GM21367 (cell line): ENCODE data around the gene COCH.

Source experiments
- ATAC-seq: cut with Tn5 transposase; IDR thresholded peaks from one replicate; pipeline ENCODE4 v1.9.1; 2021; ENCODE audit not compliant: unreplicated experiment

Gene COCH

DNA sequence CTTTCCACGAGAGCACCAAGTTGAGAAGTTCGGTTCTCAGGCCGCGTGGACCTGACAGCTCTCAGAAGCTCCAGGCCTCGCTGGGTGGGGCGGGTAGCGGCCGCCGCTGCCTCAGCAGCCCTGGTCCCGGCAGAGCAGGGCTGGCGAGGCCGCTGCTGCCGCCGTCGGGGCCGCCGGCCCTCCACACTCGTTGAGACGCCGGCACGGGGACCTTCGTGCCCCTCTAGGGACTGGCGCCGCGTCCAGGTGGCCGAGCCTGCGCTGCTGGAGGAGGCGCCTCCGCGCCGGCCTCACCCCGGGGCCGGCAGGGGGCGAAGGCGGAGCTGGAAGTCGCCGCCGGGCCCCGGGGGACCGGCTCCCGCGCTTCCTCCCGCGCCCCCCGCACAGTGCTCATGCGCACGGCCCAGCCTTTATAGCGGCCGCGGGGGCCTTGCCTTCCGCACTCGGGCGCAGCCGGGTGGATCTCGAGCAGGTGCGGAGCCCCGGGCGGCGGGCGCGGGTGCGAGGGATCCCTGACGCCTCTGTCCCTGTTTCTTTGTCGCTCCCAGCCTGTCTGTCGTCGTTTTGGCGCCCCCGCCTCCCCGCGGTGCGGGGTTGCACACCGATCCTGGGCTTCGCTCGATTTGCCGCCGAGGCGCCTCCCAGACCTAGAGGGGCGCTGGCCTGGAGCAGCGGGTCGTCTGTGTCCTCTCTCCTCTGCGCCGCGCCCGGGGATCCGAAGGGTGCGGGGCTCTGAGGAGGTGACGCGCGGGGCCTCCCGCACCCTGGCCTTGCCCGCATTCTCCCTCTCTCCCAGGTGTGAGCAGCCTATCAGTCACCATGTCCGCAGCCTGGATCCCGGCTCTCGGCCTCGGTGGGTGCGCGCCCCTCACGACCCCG lies at the start of gene COCH:
Gene COCH, plus strand, starts transcription at position 440 of the 879 bp plus-strand sequence. Its CDS starts 380 bp downstream, at position 820.
- peak; percentile 73 for ATAC-seq

GRCh38 chr14:30826070-30826469 lies 48.3 kb upstream of the COCH start:
- ATAC-seq = no peak

DNA sequence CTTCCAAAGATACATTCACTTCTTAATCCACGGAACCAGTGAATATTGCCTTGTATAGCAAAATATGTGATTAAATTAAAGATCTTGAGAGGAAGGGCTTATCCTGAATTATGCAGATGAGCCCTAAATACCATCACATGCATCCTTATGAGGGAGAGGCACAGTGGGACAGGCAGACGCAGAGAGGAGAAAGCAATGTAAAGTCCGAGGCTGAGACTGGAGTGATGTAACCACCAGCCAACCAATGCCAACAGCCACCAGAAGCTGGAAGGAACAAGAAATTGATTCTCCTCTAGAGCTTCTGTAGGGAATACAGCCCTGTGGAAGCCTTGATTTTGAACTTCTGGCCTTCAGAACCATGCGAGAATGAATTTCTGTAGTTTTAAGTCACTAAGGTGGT lies 44.5 kb upstream of the COCH start:
- no peak for ATAC-seq

DNA sequence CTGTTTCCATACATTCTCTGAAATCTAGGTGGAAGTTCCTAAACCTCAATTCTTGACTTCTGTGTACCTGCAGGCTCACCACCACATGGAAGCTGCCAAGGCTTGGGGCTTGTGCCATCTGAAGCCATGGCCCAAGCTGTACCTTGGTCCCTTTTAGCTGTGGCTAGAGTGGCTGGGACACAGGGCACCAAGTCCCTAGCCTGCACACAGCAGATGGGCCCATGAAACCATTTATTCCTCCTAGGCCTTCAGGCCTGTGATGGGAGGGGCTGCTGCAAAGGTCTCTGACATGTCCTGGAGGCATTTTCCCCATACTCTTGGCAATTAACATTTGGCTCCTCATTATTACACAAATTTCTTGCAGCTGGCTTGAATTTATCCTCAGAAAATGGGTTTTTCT lies 40.0 kb upstream of the COCH start:
- no peak for ATAC-seq

DNA sequence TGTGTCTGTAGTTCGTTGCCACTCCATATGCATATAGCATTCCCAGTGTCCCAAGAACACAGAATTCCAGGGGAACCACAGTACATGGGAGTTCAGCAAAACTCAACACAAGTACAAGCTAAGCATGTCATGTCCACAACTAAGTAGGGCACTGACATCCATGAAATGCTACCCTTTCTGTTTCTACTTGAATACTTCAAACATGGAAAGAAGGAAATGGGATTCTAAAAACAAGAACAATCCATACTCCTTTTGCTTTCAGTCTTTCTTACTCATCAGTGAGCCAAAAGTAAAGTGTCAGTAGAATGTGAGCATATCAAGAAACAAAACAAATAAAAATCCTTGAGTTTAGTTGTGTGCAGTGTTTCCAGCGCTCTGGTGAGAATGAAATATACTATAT lies 36.0 kb upstream of the COCH start:
- no peak for ATAC-seq

DNA sequence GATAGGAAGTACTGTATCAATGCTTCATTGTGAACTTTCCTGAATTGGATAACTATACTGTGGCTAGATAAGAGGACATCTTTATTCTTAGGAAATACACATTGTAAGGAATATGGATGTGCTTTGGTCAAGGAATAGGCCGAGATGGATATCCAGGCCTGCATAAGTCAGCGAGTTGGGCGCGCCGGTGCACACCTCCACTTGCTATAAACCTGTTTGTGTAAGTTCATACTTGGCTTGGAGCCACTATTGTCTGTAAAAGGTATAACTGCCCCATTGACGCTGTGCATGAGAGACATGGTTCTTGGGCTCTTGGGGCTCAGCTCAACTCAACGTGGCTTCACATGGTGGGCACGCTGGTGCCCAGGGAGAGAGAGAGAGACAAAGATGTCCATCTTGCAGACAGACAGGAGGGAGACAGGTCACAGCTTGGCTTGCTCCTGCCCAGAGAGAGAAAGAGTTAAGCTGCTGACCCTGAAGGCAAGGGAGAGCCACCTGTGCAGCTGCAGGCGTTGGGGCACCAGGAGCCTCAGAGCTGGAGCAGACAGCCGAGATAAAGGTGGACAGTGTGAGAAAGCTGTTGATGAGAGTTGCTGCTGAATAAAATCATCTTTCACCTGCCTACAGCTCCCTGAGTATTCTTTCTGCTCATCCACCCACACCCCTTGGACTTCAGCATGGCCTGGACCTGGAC lies 34.1 kb upstream of the COCH start:
- ATAC-seq = no peak

DNA sequence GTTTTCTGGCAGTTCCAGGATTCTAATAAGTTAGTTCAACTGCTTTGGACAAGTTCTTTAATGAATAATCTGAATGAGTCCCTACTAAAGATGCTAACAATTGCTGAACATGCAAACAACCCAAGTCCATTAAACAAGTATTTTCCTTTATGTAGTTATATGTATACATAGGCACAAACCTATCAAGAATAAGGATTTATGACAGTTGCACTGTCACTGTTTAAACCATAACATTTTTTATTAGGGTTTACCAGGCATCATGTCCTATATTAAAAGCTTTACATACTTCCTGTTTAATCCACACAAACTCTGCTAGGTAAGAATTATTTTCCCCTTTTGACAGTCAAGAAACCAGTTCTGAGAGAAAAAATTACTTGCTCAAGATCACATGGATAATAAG lies 31.9 kb upstream of the COCH start:
- ATAC-seq = no peak

DNA sequence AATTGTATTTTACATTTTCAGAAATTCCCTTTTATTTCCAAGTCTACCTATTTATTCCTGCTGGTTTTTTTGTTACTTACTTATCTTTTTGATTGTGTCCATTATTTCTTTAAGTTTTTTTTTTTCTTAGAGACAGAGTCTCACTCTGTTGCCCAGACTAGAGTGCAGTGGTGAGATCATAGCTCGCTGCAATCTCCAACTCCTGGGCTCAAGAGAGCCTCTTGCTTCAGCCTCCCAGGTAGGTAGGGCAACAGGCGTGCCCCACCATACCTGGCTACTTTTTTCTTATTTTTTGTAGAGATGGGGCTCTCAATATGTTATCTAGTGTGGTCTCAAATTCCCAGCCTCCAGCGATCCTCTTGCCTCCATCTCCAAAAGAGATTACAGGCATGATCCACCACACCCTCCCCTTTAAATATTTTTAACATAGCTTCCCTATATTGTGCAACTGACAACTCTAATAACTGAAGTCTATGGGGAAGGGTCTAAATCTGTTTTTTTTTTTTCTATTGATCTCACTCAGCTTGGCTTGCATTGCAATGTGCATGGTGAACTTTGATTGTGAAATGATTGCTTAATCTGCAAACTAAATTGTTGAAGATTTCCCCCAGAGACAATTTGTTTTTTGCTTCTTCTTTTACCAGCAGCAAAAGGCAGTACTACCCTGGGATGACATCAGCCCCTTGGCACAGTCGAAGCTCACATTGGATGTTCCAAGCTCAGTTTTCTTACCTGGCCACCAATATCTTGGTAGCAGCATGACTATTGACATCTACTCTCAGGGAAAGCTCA lies 25.7 kb upstream of the COCH start:
- peak; percentile 23 for ATAC-seq

DNA sequence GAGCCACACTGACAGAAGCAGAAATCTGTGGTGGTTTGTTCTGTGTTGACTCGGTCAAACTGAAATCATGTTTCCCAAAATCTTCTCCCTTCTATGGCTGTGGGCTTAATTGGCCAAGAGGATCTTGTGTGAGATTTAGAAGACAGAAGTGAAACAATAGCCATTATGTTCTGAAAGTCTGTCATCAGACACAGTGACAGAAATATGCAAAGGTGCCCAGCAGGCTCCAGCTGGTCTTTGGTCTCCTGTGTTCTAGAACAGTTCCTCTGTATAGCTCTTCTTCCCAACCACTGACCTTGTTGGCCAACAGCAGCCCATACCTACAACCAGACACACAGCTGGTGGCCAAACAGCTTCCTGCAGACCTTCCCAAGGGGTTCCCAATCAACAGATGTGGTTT lies 25.0 kb upstream of the COCH start:
- peak; percentile 96 for ATAC-seq

- ATAC-seq = no peak
Observed at GRCh38 chr14:30849983-30850382, 24.4 kb upstream of the COCH start.

DNA sequence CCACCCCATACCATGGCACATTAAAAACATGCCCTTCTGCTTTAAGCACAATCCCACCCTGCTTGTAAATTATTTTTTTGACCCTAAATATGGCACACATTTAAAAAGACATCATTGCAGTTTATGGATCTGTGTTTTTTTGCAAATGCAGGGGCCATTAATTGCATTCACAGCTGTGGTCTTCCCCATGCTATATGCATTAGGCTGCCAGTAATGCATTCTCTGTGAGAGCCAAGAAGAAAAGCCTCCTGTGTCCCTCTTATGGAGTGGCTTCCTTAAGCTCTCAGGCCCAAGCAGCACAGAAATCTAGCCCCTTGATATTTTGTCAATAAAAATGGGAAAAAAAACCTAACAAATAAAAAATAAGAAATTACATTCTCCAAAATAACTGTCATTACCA lies 20.4 kb upstream of the COCH start:
- ATAC-seq = no peak

- peak; percentile 40 for ATAC-seq
Observed at GRCh38 chr14:30854492-30854891, 19.9 kb upstream of the COCH start.

- peak; percentile 68 for ATAC-seq
Observed at GRCh38 chr14:30855345-30856037, 18.9 kb upstream of the COCH start.

GRCh38 chr14:30861200-30861599 lies 13.2 kb upstream of the COCH start:
- ATAC-seq = no peak

DNA sequence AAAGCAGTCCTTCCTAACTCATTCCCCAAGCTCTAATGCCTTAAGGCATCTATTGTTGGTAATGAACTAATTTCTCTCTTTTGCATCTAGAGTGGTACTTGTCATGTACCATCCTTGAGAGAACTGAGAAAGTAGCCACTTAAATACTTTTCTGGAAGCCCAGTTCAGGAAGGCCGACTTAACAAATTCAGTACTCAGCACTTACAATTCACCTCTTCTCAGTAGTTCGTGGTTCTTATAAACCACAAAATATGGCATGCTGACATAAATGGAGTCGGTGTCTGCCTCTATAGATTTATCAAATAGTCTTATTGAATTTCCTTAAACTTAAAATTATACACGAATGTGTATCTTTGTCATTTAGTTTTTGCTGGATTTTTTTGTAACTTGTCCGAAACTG lies 9.4 kb upstream of the COCH start:
- no peak for ATAC-seq

- ATAC-seq = no peak
Observed at GRCh38 chr14:30868736-30869135, 5.6 kb upstream of the COCH start.

DNA sequence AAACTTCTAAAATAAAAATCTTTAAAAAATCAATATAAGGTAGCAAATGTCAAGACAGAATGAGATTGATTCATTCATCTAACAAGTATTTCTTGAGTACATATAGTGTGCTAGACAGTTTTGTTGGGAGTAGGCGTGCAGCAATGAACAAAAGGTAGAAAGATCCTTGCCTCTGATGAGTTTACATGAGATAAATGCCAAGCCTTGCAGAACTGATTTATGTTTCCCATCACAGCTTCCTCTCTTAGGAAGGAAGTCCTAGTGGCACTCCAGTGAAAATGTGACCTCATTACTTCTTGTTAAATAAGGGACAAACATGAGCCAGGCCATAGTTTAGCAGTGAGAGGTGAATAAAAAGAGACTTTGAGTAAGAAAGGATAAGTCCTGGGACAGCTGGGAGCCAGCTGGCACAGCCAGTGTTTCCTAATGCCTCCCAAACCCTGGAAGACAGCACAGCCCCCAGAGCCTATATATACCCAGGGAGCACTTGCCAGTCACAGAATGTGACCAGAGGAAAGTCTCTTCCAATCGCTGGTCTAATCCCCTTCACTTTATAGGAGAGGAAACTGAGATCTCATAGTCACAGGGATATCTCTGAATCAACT lies 4.7 kb upstream of the COCH start:
- no peak for ATAC-seq

- ATAC-seq = no peak
Observed at GRCh38 chr14:30872602-30873001, 1.8 kb upstream of the COCH start.

DNA sequence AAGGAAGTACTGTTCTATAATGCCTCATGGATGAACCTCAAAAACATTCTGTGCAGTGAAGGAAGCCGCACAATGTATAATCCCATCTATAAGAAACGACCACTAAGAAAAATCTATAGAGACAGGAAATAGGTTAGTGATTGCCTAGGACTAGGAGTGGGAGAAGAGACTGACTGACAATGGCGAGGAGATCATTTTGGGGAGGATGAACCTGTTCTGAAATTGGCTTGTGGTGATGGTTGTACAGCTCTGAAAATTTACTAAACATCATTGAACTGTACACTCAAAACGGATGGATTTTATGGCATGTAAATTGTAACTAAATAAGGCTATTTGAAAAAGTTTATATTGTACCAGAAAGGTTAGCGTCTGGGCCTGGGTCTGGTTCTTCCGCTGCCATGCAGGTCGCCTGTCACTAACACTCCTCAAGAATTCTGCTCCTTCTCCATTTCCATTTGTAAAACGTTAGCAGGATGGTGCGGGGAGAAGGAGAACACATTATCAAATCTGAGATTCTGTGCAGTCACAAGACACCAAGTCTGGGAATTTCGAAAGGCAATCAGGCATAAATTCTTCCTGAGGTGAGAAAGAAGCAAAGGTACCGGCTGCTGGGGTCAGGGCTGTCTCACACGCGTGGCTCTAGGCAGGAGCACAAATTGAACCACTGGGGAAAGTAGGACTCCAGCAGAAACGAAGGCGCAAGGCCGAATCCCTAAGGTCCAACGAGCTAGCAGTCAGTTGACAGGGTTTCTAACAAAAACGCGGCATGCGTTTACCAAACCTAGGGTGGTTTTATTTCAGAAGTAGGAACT lies 845 bp upstream of the COCH start:
- no peak for ATAC-seq
